ENCODE measurements around the gene ZNF878.
"Not testable (repeated sequence)": the region's sequence is repeated elsewhere in the genome, so short reads cannot be mapped to it uniquely, and the experiment has no call there.

The ZNF878 gene

GRCh38 chr19:12052497-12053169 is at the start of gene ZNF878:
TSS of gene ZNF878 (minus strand) at chr19:12052961. CDS start at chr19:12052801, 160 bp downstream.
- DNase-seq (peak; percentile 81), ATAC-seq (peak; percentile 93)

DNA sequence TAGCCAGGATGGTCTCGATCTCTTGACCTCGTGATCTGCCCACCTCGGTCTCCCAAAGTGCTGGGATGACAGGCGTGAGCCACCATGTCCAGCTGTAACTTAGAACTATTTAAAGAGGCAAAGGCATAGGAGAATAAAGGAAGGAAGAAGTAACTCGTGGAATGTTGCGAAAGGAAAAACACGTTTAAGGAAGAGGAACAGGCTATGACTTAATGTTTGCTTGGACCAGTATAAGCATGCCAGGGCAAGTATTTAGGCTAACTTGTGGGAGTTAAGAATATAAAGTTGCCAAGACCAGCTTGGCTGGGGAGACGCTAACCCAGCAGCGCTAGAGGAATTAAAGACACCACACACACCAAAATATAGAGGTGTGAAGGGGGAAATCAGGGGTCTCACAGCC is 45.3 kb upstream of the ZNF878 start:
- ATAC-seq (no peak), DNase-seq (no peak)

DNA sequence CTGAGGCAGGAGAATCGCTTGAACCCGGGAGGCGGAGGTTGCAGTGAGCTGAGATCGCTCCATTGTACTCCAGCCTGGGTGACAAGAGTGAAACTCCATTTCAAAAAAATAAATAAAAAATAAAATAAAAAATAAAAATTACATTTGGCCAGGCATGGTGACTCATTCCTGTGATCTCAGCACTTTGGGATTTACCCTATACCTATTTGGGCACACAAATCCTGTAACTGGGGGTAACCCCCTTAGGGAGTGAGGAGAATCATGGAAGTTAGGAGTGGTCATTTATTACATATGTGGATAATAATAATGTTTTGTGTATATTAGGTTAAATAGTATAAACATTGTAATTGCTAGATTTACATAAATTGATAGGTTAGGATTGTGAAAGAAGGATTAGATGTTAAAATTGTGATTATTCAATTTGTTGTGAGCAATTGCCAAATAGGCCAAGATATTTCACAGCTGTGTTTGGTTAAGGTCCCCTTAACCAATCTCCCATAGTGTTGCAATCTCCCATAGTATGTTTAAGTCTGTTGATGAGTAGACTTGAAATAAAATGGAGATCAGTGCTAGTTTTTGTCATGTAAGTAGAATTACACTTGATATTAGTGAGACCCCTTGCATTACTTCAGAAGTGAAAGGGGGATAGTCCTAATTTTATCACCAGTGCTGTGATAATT is 42.5 kb upstream of the ZNF878 start:
- ATAC-seq (no peak), DNase-seq (no peak)

- ATAC-seq: no peak
- DNase-seq: no peak
Observed at GRCh38 chr19:12093777-12094176, 41.0 kb upstream of the ZNF878 start.

GRCh38 chr19:12092956-12093355 is 40.2 kb upstream of the ZNF878 start:
- no peak for ATAC-seq
- DNase-seq: no peak

- ATAC-seq: peak; percentile 95
- DNase-seq: peak; percentile 83
Observed at GRCh38 chr19:12092065-12092867, 39.5 kb upstream of the ZNF878 start.

GRCh38 chr19:12090807-12091206 is 38.0 kb upstream of the ZNF878 start:
- DNase-seq (peak; percentile 81), ATAC-seq (peak; percentile 41)

GRCh38 chr19:12085074-12085818 is 32.5 kb upstream of the ZNF878 start:
- DNase-seq: no peak
- no peak for ATAC-seq

DNA sequence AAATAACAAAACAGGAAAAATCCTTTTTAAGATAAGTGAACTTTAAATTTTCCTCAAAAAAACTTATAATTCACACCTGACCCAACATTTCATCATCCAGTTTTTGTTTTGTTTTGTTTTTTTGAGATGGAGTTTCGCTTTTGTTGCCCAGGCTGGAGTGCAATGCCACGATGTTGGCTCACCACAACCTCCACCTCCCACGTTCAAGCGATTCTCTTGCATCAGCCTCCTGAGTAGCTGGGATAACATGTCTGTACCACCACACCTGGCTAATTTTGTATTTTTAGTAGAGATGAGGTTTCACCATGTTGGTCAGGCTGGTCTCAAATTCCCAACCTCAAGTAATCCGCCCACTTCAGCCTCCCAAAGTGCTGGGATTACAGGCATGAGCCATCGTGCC is 30.6 kb upstream of the ZNF878 start:
- DNase-seq, ATAC-seq: not testable (repeated sequence)

GRCh38 chr19:12077375-12077774 is 24.6 kb upstream of the ZNF878 start:
- no peak for DNase-seq
- ATAC-seq: no peak

GRCh38 chr19:12076331-12076730 is 23.6 kb upstream of the ZNF878 start:
- not testable (repeated sequence) for DNase-seq

DNA sequence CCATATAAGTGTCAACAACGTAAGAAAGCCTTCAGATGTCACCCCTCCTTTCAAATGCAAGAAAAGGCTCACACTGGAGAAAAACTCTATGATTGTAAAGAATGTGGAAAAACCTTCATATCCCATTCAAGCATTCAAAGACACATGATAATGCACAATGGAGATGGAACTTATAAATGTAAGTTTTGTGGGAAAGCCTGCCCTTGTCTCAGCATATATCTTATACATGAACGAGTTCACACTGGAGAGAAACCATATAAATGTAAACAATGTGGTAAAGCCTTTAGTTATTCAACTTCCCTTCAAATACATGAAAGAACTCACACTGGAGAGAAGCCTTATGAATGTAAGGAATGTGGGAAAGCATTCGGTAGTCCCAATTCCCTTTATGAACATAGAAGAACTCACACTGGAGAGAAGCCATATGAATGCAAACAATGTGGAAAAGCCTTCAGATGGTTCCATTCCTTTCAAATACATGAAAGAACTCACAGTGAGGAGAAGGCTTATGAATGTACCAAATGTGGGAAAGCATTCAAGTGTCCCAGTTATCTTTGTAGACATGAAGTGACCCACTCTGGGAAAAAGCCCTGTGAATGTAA is 22.9 kb upstream of the ZNF878 start:
- ATAC-seq (no peak), DNase-seq (no peak)

More at GRCh38 chr19:12076331-12076730, 23.6 kb upstream of the ZNF878 start:
- not testable (repeated sequence) for ATAC-seq

DNA sequence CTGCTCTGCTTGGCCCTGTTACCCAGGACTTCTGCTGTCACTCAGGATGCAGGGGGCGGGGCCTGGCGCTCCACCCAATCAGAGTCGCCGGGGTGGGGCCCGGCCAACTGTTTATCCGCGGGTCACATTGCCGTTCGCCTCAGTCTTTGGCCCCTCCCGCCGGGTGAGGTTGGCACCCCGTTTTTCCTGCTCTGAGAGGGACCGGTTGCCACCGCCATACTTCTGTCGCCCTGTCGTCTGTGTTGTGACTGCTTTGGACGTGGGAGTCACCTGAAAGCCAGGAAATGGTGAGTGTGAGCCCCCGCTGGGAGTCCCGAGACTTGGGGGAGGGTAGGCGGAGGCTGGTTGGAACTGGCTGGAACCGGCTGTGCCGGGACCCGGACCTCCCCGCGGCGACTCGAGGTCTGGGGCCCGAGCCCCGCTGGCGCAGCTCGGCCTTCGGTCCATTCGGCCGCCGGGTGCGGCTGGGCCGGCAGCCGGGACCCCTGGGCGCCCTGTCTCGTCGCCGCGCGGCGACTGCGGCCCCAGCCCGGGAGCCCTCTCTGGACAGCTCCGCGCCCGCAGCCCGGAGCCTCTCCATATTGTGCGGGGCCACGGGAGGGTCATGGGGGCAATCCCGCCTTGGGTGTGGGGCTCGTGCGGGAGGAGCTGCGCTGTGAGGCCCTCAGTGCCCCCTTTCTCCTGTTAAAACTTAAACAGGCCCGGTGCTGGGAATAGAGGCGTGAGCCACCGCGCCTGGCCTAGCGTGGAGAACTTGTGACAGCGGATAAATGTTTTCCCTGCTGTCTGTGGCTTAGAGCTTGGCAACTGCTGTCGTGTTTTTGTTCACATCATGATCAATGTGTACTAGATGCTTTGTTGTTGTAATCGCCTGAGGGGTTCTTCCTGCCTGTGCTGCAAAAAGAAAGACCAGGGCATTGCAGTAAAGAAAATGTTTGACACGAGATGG is 12.1 kb upstream of the ZNF878 start, which contains the start of gene ZNF844:
Gene ZNF844, plus strand, starts transcription at position 142 of the 949 bp plus-strand sequence. Its CDS starts 143 bp downstream, at position 285.
- DNase-seq: peak; percentile 89
- peak; percentile 86 for ATAC-seq

DNA sequence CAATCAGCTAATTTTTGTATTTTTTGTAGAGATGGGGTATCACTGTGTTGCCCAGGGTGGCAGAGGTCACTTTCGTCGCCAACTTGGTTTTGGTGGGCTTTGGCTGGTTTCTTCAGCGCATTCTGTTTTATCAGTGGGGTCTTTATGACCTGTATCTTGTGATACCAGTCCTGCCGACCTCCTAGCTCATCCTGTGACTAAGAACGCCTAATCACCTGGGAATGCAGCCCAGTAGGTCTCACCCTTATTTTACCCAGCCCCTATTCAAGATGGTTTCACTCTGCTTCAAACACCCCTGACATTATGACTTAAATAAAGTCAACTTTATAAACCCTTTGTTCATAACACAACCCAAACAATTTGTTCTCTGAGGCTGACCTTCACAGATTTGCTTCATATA is 3.0 kb upstream of the ZNF878 start:
- ATAC-seq (no peak), DNase-seq (no peak)

DNA sequence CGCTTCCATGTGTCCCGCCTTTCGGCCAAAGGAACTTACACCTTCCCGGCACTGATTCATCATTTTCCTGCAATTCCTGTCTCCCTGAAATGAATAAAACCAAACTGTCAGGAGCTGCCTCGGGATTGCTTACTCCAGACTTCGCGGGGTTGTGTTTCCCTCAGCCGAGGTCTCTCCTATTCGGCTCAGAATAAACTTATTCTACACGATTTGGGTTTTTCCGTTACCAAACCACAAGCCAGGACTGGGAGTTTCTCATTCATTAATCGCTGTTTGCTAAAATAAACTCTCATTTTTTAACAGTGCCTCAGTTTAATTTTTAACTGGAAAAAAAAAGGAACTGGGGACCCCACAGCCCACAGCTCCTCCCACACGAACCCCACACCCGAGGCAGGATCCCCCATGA is 667 bp downstream of the ZNF878 start:
- DNase-seq (no peak), ATAC-seq (peak; percentile 25)

- ATAC-seq: no peak
- DNase-seq: no peak
Observed at GRCh38 chr19:12047868-12048267, 4.9 kb downstream of the ZNF878 start.

- ATAC-seq (no peak), DNase-seq (no peak)
Observed at GRCh38 chr19:12043752-12044422, 8.9 kb downstream of the ZNF878 start.

GRCh38 chr19:12042893-12043292 is 9.9 kb downstream of the ZNF878 start:
- no peak for DNase-seq

DNA sequence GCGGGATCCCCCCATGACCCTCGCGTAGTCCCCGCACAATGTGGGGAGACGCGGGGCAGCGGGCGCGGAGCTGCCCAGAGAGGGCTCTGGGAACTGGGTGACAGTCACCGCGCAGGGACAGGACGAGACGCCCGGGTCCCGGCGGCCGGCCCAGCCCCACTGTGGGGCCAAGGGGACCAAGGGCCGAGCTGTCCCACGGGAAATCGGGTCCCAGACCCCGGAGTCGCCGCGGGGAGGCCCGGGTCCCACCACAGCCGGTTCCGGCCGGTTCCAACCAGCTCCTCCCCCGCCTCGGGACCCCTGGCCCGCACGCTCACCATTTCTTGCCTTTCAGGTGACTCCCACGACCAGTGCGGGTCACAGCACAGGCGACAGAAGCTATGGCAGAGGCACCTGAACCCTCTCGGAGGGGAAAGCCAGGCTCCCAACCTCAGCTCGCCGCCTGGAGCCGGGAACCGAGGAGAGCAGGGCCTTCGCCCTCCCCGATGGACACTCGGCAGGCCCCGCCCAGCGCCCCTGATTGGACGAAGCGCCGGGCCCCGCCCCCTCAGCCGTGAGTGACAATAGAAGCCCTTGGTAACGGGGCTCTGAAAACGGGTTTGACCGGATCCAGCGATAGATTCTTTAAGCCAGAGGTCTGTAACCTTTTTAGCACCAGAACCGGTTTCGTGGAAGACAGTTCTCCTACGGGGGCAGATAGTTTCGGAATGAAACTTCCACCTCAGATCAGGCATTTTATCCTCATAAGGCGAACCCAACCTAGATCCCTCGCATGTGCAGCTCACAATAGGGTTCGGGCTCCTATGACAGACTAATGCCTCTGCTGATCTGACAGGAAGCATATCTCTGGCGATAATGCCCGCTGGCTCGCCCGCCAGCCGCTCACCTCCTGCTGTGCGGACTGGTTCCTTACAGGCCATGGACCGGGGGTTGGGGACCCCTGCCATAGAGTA is 17.3 kb downstream of the ZNF878 start, which contains the start of gene ZNF433:
Gene ZNF433, minus strand, starts transcription at position 460 of the 953 bp plus-strand sequence. Its CDS starts 140 bp downstream, at position 320.
- ATAC-seq (peak; percentile 93), DNase-seq (peak; percentile 89)

More at GRCh38 chr19:12042893-12043292, 9.9 kb downstream of the ZNF878 start:
- no peak for ATAC-seq
